ENCODE data around the gene NSG2.

GRCh38 chr5:174030286-174030685, 15.2 kb upstream of the NSG2 start:
- TF ChIP-seq CTCF (IDR thresholded peaks at IDR 0.05) (no peak), EZH2 (IDR thresholded peaks at IDR 0.05; ENCODE audit: borderline replicate concordance, insufficient read depth, low read depth, low read length, poor library complexity, severe bottlenecking) (no peak)

Measured in B cell (primary cell).